OCI-LY7 (cell line): ENCODE measurements around the gene KCNH1. TPM values are rescaled to one million over a fixed set of nuclear protein-coding genes. Genes with fewer than 3 reads are reported as not detected.

Source experiments
- BruUV-seq: library from RNA; stranded (reverse); fragments of 400-500 nt; replicated peaks from 2 replicates; lab custom pipeline; 2021; lab: Mats Ljungman, UMichigan
- CTCF ChIA-PET: fragments of 300-600 bp; sonication (Branson Sonifier 250); formaldehyde crosslinking; loops from one replicate; lab custom pipeline; 2022; ENCODE audit warnings: antibody characterized with exemption; ENCODE audit not compliant: unreplicated experiment; lab: Charles Lee
- POLR2A ChIA-PET: fragments of 300-600 bp; sonication (Branson Sonifier 250); formaldehyde crosslinking; loops from one replicate; lab custom pipeline; 2022; ENCODE audit warnings: antibody characterized with exemption; lab: Charles Lee
- DNase-seq: peaks from one replicate; pipeline ENCODE4 v3.0.0-alpha.2; 2015; ENCODE audit warnings: low spot score
- H2AFZ ChIP-seq: fragments of 200-600 bp; sonication (generic), shearing (Covaris generic); 2 replicates; pipeline ENCODE4 v1.6.1; 2014; ENCODE audit warnings: mild to moderate bottlenecking, antibody characterized with exemption, low read length, moderate library complexity
- H3K27ac ChIP-seq: fragments of 200-600 bp; sonication (generic); 2 replicates; pipeline ENCODE4 v1.5.1; 2014; ENCODE audit warnings: mixed run types, low read depth, mild to moderate bottlenecking, moderate library complexity, low read length, inconsistent platforms; ENCODE audit not compliant: poor library complexity, severe bottlenecking
- H3K36me3 ChIP-seq: fragments of 200-600 bp; sonication (generic); 2 replicates; pipeline ENCODE4 v1.6.1; 2014; ENCODE audit warnings: mild to moderate bottlenecking, antibody characterized with exemption, low read length, moderate library complexity, mixed read lengths; ENCODE audit not compliant: insufficient read depth
- H3K4me1 ChIP-seq: fragments of 200-600 bp; sonication (generic); 2 replicates; pipeline ENCODE4 v1.5.1; 2014; ENCODE audit warnings: mild to moderate bottlenecking, low read length; ENCODE audit not compliant: insufficient read depth, poor library complexity, severe bottlenecking
- H3K4me2 ChIP-seq: fragments of 200-600 bp; sonication (generic); 2 replicates; pipeline ENCODE4 v1.6.1; 2014; ENCODE audit warnings: mild to moderate bottlenecking, low read length
- H3K4me3 ChIP-seq: fragments of 200-600 bp; sonication (generic); 2 replicates; pipeline ENCODE4 v1.5.1; 2014; ENCODE audit warnings: mild to moderate bottlenecking, low read depth, low read length; ENCODE audit not compliant: poor library complexity, severe bottlenecking
- H3K79me2 ChIP-seq: fragments of 200-600 bp; sonication (generic); 2 replicates; pipeline ENCODE4 v1.6.1; 2016; ENCODE audit warnings: low read depth, mild to moderate bottlenecking, low read length, moderate library complexity, mixed read lengths; ENCODE audit not compliant: insufficient read depth
- H3K9me2 ChIP-seq: fragments of 200-600 bp; sonication (generic); 2 replicates; pipeline ENCODE4 v1.6.1; 2016; ENCODE audit warnings: mild to moderate bottlenecking, low read length, mixed read lengths; ENCODE audit not compliant: insufficient read depth
- H3K9me3 ChIP-seq: fragments of 200-600 bp; sonication (generic); 2 replicates; pipeline ENCODE4 v1.6.1; 2014; ENCODE audit warnings: mild to moderate bottlenecking, mixed run types, low read length, mixed read lengths
- H4K20me1 ChIP-seq: fragments of 200-600 bp; sonication (generic); 2 replicates; pipeline ENCODE4 v1.6.1; 2014; ENCODE audit warnings: mild to moderate bottlenecking, antibody characterized with exemption, low read length, moderate library complexity, mixed read lengths; ENCODE audit not compliant: insufficient read depth
- EZH2phosphoT487 ChIP-seq: fragments of 200-600 bp; sonication (generic); IDR thresholded peaks from 2 replicates; pipeline ENCODE4 v1.6.1; 2018; ENCODE audit warnings: low read depth, borderline replicate concordance, mild to moderate bottlenecking, mixed run types, antibody characterized with exemption, low read length, moderate library complexity, mixed read lengths
- intact Hi-C: fragments of 100-400 bp; cut with micrococcal nuclease; formaldehyde crosslinking; loops from one replicate; pipeline ENCODE4 v1.10.0; 2022; ENCODE audit not compliant: unreplicated experiment
- total RNA-seq, 2 experiments: library from RNA; depleted of rRNA in 1 of 2; stranded (reverse); fragments of >200 nt in 1 of 2; shearing (Covaris generic) in 1 of 2; gene quantifications; 2 replicates each; pipeline ENCODE4 v1.2.3, GENCODE V29; 2014 to 2022
- TF ChIP-seq, protein P1 (sequence below): fragments of 200-600 bp; sonication (generic); conservative IDR thresholded peaks from 2 replicates; pipeline ENCODE4 v1.5.1; 2014; ENCODE audit warnings: mild to moderate bottlenecking, antibody characterized with exemption, low read length, moderate library complexity, mixed read lengths

KCNH1 gene
- total RNA-seq, 2 experiments from 2014 or later: not detected

DNA sequence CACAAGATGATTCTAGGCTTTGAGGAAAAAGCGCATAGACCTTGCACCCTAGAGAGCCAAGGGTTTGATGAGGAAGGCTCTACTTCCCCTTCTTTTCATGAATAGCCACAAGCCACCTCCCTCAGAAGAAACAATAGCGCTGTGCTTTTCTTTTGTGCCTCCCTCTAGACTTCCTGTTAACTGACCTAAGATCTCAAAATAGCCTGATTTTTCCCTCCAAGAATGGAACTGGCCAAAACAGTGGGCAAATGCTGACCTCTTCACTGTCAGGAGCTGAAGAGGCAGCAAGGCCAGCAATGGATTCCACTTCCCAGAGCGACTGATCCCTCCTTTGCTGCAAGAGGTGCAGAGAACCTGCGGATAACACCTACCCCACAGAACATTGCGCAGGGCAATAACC is 362.8 kb downstream of the KCNH1 start:
- Histone ChIP-seq H3K9me3 (no peaks in the 10 kb centered on the region), H2AFZ (no peak overlapping the region), H3K27ac (no peak overlapping the region), H4K20me1 (no peaks in the 10 kb centered on the region), H3K79me2 (no peaks in the 10 kb centered on the region), H3K9me2 (no peaks in the 10 kb centered on the region), H3K4me3 (no peak overlapping the region), H3K36me3 (no peaks in the 10 kb centered on the region), H3K4me2 (no peak overlapping the region), H3K4me1 (no peaks in the 10 kb centered on the region)
- ChIA-PET POLR2A (interaction anchor here (1.2 kb wide), 1 partner anchor 19 kb away, joined by 3 read pairs; no protein-coding TSS in a partner anchor), CTCF (no interaction called here)
- TF ChIP-seq EZH2phosphoT487: no peak
- TF ChIP-seq, protein P1, sequence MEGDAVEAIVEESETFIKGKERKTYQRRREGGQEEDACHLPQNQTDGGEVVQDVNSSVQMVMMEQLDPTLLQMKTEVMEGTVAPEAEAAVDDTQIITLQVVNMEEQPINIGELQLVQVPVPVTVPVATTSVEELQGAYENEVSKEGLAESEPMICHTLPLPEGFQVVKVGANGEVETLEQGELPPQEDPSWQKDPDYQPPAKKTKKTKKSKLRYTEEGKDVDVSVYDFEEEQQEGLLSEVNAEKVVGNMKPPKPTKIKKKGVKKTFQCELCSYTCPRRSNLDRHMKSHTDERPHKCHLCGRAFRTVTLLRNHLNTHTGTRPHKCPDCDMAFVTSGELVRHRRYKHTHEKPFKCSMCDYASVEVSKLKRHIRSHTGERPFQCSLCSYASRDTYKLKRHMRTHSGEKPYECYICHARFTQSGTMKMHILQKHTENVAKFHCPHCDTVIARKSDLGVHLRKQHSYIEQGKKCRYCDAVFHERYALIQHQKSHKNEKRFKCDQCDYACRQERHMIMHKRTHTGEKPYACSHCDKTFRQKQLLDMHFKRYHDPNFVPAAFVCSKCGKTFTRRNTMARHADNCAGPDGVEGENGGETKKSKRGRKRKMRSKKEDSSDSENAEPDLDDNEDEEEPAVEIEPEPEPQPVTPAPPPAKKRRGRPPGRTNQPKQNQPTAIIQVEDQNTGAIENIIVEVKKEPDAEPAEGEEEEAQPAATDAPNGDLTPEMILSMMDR: no peak
- no TSS peak for BruUV-seq
- no peak for DNase-seq
- intact Hi-C loops: no loop called here

DNA sequence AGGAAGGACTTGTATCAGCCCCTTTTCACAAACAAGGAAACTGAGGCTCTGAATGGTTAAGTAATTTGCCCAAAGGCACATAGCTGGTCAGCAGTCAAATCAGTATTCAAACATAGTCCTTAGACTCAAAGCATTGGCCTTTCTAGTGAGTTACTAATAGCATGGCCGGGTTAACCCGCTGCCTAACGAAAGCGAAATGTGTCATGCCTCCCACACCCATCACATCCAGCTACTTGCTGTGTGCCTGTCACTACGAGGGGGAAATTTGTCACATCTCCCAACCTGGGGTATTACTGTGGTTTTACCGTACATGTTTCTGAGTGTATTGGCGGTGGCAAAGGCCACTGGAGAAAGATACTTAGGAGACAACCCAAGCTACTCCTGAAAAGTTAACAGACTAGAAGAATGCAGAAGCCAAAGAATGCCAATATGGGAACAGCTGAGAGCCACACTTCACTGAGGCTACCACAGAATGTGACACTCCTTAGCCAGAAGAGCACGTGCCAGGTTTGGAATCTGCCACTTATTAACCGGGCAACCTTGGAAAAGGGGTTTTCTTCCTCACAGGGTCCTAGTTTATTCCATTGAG is 363.5 kb downstream of the KCNH1 start:
- no peak for DNase-seq
- no peak for TF ChIP-seq EZH2phosphoT487
- TF ChIP-seq, protein P1: no peak
- Histone ChIP-seq H3K4me1 (no peaks in the 10 kb centered on the region), H3K79me2 (no peaks in the 10 kb centered on the region), H3K9me3 (no peaks in the 10 kb centered on the region), H3K9me2 (no peaks in the 10 kb centered on the region), H4K20me1 (no peaks in the 10 kb centered on the region), H2AFZ (no peak overlapping the region), H3K4me2 (no peak overlapping the region), H3K27ac (no peak overlapping the region), H3K4me3 (no peak overlapping the region), H3K36me3 (no peaks in the 10 kb centered on the region)
- CTCF ChIA-PET: no interaction called here
- intact Hi-C loops: no loop called here
- no TSS peak for BruUV-seq
- POLR2A ChIA-PET: no interaction called here

DNA sequence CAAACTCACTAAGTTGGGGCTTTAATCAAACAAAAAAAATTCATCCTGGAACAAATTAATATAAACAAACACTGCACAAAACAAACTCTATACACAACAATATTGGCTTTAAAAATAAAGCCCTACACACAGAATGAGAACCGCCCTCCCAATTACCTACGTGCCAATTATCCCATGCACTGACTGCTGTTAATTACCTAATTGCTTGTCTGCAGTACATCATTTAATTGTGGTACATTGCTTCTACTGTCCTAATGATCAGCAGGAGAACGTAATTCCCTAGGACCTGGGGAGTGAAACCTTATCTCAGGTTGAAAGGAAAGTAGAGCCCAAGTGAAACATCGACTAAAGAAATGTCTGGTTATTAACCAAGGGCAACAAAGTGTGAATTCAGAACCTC is 364.5 kb downstream of the KCNH1 start:
- Histone ChIP-seq H3K79me2 (no peaks in the 10 kb centered on the region), H2AFZ (no peak overlapping the region), H3K4me2 (no peak overlapping the region), H3K4me1 (no peaks in the 10 kb centered on the region), H3K9me3 (no peaks in the 10 kb centered on the region), H3K9me2 (no peaks in the 10 kb centered on the region), H3K4me3 (no peak overlapping the region), H3K27ac (no peak overlapping the region), H3K36me3 (no peaks in the 10 kb centered on the region), H4K20me1 (no peaks in the 10 kb centered on the region)
- DNase-seq: no peak
- BruUV-seq: no TSS peak
- intact Hi-C loops: no loop called here
- TF ChIP-seq, protein P1: no peak
- TF ChIP-seq EZH2phosphoT487: no peak
- ChIA-PET POLR2A (interaction anchor here (1.0 kb wide), 1 partner anchor 15 kb away, joined by 3 read pairs; no protein-coding TSS in a partner anchor), CTCF (no interaction called here)
